Esophagus (tissue), 2 donors: Measurements from ENCODE around the gene SUSD4. TPM values are rescaled to one million over a fixed set of nuclear protein-coding genes. Genes with fewer than 3 reads are reported as not detected.

Experiments used
- H3K27ac ChIP-seq, 2 donors: one replicate each; pipeline ENCODE4 v1.5.1; 2013; ENCODE audit warnings: low read depth in 2 of 2, mild to moderate bottlenecking in 2 of 2, inconsistent platforms in 1 of 2, low read length in 1 of 2, moderate library complexity in 1 of 2
- H3K27me3 ChIP-seq, 2 donors: one replicate each; pipeline ENCODE4 v1.6.1; 2013; ENCODE audit warnings: low read length in 2 of 2, control low read depth in 1 of 2, mild to moderate bottlenecking in 1 of 2; ENCODE audit not compliant: insufficient read depth in 2 of 2, control insufficient read depth in 1 of 2
- H3K36me3 ChIP-seq, 2 donors: one replicate each; pipeline ENCODE4 v1.6.1; 2013; ENCODE audit warnings: low read length in 1 of 2; ENCODE audit not compliant: control insufficient read depth in 2 of 2, insufficient read depth in 2 of 2
- H3K4me1 ChIP-seq, 2 donors: one replicate each; pipeline ENCODE4 v1.6.1; 2013; ENCODE audit warnings: low read length in 1 of 2; ENCODE audit not compliant: control insufficient read depth in 2 of 2, insufficient read depth in 2 of 2
- H3K4me3 ChIP-seq, 2 donors: one replicate each; pipeline ENCODE4 v1.5.1; 2013; ENCODE audit warnings: low read length in 2 of 2, mild to moderate bottlenecking in 2 of 2, low read depth in 1 of 2, moderate library complexity in 1 of 2
- H3K9me3 ChIP-seq, 2 donors: one replicate each; pipeline ENCODE4 v1.6.1; 2013; ENCODE audit warnings: mild to moderate bottlenecking in 2 of 2, low read depth in 1 of 2, low read length in 1 of 2, moderate library complexity in 1 of 2; ENCODE audit not compliant: control insufficient read depth in 2 of 2, insufficient read depth in 1 of 2
- WGBS, 2 donors: extraction: QIAGEN DNeasy Blood & Tissue Kit; methylation state at CpG; one replicate each; pipeline ENCODE4 v1.1.7; 2013; 5-methylcytosine and 5-hydroxymethylcytosine counted together
- polyA plus RNA-seq, 2 donors: library from polyadenylated mRNA; stranded (reverse); fragments of 200-250 nt; gene quantifications; one replicate each; pipeline ENCODE4 v1.2.3, GENCODE V29; 2013
- donor health status: healthy with polysubstance abuse.
- donor health status: Bipolar disorder and iron deficiency.

SUSD4 gene
- polyA plus RNA-seq, 2 donors: 39.5 to 50.5 TPM

DNA sequence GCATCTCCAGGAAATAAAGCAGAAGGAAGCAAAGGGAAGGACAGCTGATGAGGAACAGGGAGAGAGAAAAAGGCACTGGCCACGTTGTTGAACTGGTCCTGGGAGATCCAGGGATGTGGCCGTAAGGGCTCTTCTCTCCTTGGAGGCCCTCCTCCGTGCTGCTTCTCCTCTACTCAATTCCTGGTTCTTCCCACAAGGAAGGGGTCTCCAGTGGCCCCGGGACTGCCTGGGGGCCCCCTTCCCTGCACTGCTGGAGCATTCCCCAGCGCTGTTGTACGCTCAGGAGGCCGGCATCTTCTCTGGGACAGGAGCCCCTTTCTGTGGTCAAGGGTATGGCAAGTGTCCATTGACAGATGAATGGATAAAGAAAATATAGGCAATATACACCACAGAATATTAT lies 132.4 kb downstream of the SUSD4 start:
- no peaks in the 10 kb centered on the region for H3K9me3 ChIP-seq
- no peaks in the 10 kb centered on the region for H3K27me3 ChIP-seq
- WGBS, 2 donors: 87 to 89% methylated on average over 7 of the region's 7 CpGs
- no peak overlapping the region for H3K4me3 ChIP-seq
- peaks cover 0 to 2% of the 10 kb centered on the region in 2 donors for H3K36me3 ChIP-seq
- H3K4me1 ChIP-seq: peaks cover 0 to 7% of the 10 kb centered on the region in 2 donors
- H3K27ac ChIP-seq: no peak overlapping the region

DNA sequence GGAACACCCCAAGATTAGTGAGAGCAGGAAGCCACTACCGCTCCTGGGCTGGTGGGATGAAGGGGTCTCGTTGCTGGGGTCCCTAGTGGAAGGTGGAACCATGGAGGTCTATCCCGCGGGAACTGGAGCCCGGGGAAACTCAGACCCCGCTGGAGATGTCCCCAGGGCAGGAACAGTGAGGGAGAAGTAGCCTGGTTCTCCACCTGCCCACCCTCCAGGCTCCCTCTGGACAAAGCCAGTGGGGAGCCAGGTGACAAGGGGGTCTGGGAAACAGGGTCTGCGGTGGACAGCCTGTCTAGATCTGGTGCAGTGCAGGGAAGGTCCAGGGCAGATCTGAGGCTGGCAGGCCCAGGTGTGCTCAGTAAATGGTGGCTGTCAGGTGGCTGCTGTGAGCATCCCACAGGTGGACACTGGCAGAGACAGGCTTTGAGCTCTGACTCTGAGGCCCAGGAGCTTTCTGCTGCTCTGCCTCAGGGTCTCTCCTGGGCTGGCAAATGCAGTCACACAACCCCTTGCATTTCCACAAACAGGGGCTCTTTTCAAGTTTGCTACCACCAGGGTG lies 132.9 kb downstream of the SUSD4 start:
- Histone ChIP-seq H3K36me3 (peaks cover 0 to 4% of the 10 kb centered on the region in 2 donors), H3K4me1 (peaks cover 0 to 7% of the 10 kb centered on the region in 2 donors), H3K27ac (no peak overlapping the region), H3K27me3 (no peaks in the 10 kb centered on the region), H3K4me3 (no peak overlapping the region), H3K9me3 (no peaks in the 10 kb centered on the region)
- WGBS, 2 donors: 91 to 97% methylated on average over 7 of the region's 7 CpGs

DNA sequence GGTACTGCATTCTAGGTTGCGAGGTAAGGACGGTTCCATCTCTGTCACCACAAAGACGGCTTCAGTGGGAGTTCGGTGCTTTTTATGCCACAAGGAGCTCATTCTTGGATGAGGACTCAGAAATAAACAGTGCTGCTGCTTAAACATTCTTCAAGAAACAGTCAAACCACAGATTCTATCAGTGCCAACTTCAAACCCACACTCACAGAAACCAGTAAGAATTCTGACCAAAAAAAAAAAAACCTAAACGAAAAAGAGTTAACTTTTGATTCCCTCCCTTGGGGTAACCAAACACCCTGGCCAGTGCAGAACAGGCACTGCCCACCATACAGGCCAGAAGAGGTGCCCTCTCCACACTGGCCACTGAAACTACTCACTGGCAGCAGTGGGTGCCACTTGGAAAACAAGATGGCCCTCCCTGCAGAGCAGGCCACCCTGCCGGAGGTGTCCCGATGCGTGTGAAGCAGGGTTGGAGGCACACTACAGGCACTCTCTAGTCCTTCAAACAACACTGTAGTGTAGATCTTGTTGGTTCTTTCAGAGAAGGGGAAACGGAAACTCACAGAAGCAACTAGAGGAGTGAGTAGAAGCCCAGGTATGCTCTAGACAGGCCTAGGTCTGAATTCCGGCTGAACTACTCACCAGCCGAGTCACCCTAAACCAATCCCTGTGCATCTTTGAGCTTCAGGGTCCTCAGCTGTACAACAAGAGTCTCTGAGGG lies 133.7 kb downstream of the SUSD4 start:
- Histone ChIP-seq H3K9me3 (no peaks in the 10 kb centered on the region), H3K27me3 (no peaks in the 10 kb centered on the region), H3K36me3 (peaks cover 0 to 7% of the 10 kb centered on the region in 2 donors), H3K27ac (no peak overlapping the region), H3K4me3 (no peak overlapping the region), H3K4me1 (peaks cover 0 to 7% of the 10 kb centered on the region in 2 donors)
- whole genome bisulfite sequencing, 2 donors: 81 to 84% methylated on average over 11 of the region's 11 CpGs

DNA sequence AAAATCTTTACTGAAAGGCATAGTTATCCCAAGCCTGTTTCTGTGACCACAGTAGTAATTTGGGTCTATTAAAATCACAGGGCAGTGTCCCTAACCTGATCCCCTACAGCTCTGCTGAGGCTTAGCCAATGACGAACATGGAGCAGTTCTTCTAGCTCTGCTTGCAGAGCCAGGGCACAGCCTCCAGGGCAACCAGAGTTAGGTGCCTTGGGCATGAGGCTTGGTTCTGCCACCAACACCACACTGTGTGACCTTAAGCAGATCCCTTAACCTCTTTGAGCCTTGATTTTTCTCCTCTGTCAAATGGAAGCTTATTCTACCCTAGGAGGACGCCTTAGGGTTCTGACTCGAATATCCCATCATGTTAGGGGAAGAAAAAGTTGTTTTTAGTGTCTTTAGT lies 134.2 kb downstream of the SUSD4 start:
- H3K36me3 ChIP-seq: peaks cover 0 to 7% of the 10 kb centered on the region in 2 donors
- H3K4me3 ChIP-seq: no peak overlapping the region
- H3K27ac ChIP-seq: no peak overlapping the region
- H3K9me3 ChIP-seq: no peaks in the 10 kb centered on the region
- H3K27me3 ChIP-seq: no peaks in the 10 kb centered on the region
- peaks cover 0 to 7% of the 10 kb centered on the region in 2 donors for H3K4me1 ChIP-seq
- 82% methylated on average over 3 of the region's 3 CpGs for WGBS, 2 donors

DNA sequence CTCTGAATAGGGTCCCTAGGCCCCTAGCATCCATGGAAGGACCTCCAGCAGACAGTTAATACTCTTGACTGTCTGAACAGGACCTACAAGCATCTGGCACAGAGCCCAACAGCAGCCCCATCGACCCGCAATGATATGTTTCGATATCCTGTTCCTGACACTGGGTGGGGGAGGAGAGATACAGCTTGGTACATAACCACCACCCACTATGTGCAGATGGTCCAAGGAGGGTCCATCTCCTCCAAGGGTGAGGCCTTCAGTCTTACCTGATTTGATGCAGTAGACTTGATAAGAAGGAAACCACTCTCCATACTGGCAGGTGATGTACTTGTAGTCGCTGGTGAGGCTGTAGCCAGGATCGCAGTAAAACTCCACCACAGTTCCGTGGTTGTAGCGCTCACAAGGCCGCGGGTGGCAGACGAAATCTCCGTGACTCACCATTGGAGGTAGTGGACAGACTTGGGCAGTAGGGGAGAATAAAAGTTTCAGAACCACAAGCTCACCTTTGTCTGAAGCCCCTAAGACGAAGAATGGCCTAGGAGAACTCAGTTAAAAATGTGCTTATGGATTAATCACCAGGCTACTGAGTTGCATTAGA lies 134.9 kb downstream of the SUSD4 start:
- no peak overlapping the region for H3K4me3 ChIP-seq
- 93 to 94% methylated on average over 12 of the region's 12 CpGs for WGBS, 2 donors

DNA sequence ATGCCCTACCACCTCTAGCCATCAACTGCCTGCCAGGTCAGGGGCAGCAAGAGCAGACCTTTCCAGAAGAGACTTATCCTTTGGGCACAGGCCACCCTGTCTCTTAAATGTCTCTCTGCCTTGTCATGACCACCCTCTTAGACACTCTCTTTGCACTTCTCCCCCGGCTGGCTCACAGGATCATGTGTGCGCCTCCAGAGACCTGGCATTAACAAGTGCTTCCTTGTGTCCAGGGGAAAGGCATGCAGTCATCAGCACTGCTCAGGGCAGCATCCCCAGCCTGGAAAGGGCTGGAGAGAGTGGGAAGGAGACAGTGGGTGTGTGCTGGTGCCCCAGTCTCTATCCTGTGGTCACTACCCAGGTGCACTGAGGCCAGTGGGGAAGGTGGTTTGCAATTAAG lies 135.8 kb downstream of the SUSD4 start:
- peaks cover 0 to 10% of the 10 kb centered on the region in 2 donors for H3K36me3 ChIP-seq
- no peak overlapping the region for H3K27ac ChIP-seq
- H3K27me3 ChIP-seq: no peaks in the 10 kb centered on the region
- no peaks in the 10 kb centered on the region for H3K9me3 ChIP-seq
- 94 to 98% methylated on average over 2 of the region's 2 CpGs for WGBS, 2 donors
- no peaks in the 10 kb centered on the region for H3K4me1 ChIP-seq
- H3K4me3 ChIP-seq: no peak overlapping the region

More for the DNA sequence above, 134.9 kb downstream of the SUSD4 start:
- Histone ChIP-seq H3K9me3 (no peaks in the 10 kb centered on the region), H3K4me1 (peaks cover 0 to 6% of the 10 kb centered on the region in 2 donors), H3K27me3 (no peaks in the 10 kb centered on the region), H3K36me3 (peaks cover 0 to 7% of the 10 kb centered on the region in 2 donors), H3K27ac (no peak overlapping the region)

DNA sequence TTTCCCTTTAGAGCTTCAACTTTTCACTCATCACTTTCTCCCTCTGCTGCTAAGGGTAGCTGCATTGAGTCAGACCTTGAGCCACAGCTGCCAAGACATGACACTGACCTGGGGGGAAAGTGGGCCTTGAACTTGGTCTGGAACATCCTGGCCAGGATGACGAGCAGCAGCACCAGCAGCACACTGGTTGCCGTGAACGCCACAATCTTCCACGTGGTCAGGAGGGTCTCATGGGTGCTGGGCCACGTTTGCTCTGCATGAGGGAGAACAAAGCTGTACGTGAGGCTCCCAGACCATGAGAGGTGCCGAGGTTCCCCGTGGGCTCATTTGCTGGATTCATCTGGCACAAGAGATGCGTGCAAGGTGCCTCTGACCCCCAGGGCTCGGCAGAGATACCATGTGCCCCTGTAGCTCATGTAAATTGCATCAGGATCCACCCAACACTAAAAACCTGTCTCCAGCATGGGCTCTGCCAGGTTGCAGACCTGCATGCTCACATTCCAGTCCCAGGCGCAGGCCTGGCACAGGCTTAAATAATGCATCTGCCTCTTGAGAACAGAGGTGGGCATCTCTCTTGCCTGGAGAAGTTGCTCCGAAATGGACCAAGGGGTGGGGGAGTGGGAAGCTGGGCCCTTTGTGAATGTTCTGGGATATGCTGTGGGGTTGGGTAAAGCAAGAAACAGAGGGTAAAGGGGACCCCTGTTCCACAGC lies 136.3 kb downstream of the SUSD4 start:
- Histone ChIP-seq H3K4me3 (no peak overlapping the region), H3K4me1 (no peaks in the 10 kb centered on the region), H3K27ac (no peak overlapping the region), H3K36me3 (peaks cover 0 to 13% of the 10 kb centered on the region in 2 donors), H3K9me3 (no peaks in the 10 kb centered on the region), H3K27me3 (no peaks in the 10 kb centered on the region)
- WGBS, 2 donors: 91 to 92% methylated on average over 12 of the region's 12 CpGs

DNA sequence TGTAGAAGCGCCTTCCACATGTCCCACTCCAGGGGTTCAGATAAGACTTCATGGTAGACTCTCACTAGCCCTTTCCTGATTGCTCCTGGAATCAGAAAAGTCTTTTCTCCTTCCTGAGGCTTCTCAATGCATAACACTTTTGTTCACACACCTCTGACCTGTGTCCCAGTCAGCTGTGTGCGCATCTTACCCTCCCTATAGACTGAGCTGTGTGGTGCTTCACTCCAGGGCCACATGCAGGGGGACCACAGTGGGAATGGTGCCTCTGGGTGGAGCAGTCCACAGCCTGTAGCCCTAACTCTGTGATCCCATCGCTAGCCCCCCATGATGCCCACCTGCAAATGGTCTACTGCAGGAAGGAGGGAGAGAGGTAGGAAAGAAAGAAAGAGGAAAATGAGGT lies 136.9 kb downstream of the SUSD4 start:
- no peaks in the 10 kb centered on the region for H3K27me3 ChIP-seq
- no peak overlapping the region for H3K4me3 ChIP-seq
- H3K4me1 ChIP-seq: no peaks in the 10 kb centered on the region
- H3K36me3 ChIP-seq: peaks cover 0 to 13% of the 10 kb centered on the region in 2 donors
- H3K27ac ChIP-seq: no peak overlapping the region
- no peaks in the 10 kb centered on the region for H3K9me3 ChIP-seq
- WGBS, 2 donors: 92 to 94% methylated on average over 3 of the region's 3 CpGs

DNA sequence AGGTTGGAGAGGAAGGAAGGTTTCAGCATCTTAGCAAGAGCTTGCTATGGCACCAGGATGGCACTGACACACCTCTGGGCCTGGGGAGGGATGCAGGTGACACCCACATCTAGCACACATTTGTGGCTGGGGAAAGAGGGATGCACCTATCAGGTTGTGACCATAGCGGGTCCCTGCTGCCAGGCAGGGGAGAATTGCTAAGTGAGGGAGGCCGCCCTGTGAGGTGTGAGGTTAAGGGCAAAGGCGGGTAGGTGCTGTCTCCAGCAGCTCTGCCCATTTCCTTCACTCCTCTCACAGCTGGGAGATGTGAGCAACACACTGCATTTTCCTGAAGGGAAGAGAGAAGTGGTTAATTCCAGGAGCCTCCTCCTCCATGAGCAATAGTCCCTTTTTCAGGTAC lies 137.7 kb downstream of the SUSD4 start:
- no peak overlapping the region for H3K4me3 ChIP-seq
- H3K36me3 ChIP-seq: peaks cover 0 to 15% of the 10 kb centered on the region in 2 donors
- H3K9me3 ChIP-seq: no peaks in the 10 kb centered on the region
- 95 to 98% methylated on average over 3 of the region's 3 CpGs for WGBS, 2 donors
- no peaks in the 10 kb centered on the region for H3K27me3 ChIP-seq
- H3K27ac ChIP-seq: no peak overlapping the region
- no peaks in the 10 kb centered on the region for H3K4me1 ChIP-seq
